Measurements from ENCODE around the gene PIWIL1.

- TF ChIP-seq EZH2 (IDR thresholded peaks at IDR 0.05; ENCODE audit: insufficient read depth, poor library complexity, severe bottlenecking) = no peak
- TF ChIP-seq EZH2phosphoT487 (IDR thresholded peaks at IDR 0.05; ENCODE audit: insufficient read depth, low read depth) = no peak
These were observed 53.5 kb downstream of the PIWIL1 start for GRCh38 chr12:130391186-130391585.

Measured in GM23248 (cell line).